HepG2 (cell line): ENCODE measurements around the gene GFRA1. TPM values are rescaled to one million over a fixed set of nuclear protein-coding genes. Genes with fewer than 3 reads are reported as not detected.

ENCODE experiments used
- ATAC-seq: fragments of 200-7000 bp; cut with Tn5 transposase; 3 replicates; pipeline ENCODE4 v1.9.1; 2020; ENCODE audit warnings: mild to moderate bottlenecking, moderate library complexity
- BruUV-seq: library from RNA; stranded (reverse); fragments of 400-500 nt; replicated peaks from 2 replicates; lab custom pipeline; 2021; lab: Mats Ljungman, UMichigan
- CTCF ChIA-PET: fragments of 300-600 bp; formaldehyde crosslinking; extraction: SDS; loops from one replicate; lab custom pipeline; 2021; ENCODE audit warnings: low total read pairs, inconsistent platforms, low intra/inter-chr PET ratio; lab: Yijun Ruan, JAX
- POLR2A ChIA-PET: fragments of 350-600 bp; sonication (Branson Sonifier 250); formaldehyde crosslinking; loops from one replicate; lab custom pipeline; 2020; ENCODE audit warnings: antibody characterized with exemption, inconsistent platforms; lab: Yijun Ruan, JAX
- DNase-seq: peaks from one replicate; pipeline ENCODE4 v3.0.0-alpha.2; 2015; ENCODE audit warnings: low spot score
- FAIRE-seq: peaks from 3 replicates; lab custom pipeline; 2011; peaks lifted over from hg19 to GRCh38; lab: Jason Lieb, UNC
- H2AFZ ChIP-seq: one replicate; pipeline ENCODE4 v1.6.1; 2011; ENCODE audit warnings: low read length, inconsistent platforms
- H3K27ac ChIP-seq: fragments of 300-600 bp; 3 replicates; pipeline ENCODE4 v1.8.0; 2011; ENCODE audit warnings: mixed run types, mild to moderate bottlenecking, mixed read lengths, low read length, inconsistent platforms; ENCODE audit not compliant: insufficient read depth; ENCODE audit errors: extremely low read length
- H3K27me3 ChIP-seq, 2 experiments: fragments of 200-600 bp in 1 of 2; 2 replicates in 1 of 2; 3 replicates in 1 of 2; pipeline versions ENCODE4 v1.6.0 to v1.8.0; 2011; ENCODE audit warnings: low read length in 2 of 2, mild to moderate bottlenecking in 2 of 2, moderate library complexity in 2 of 2, inconsistent platforms in 1 of 2; ENCODE audit not compliant: insufficient read depth in 2 of 2, control insufficient read depth in 1 of 2
- H3K36me3 ChIP-seq, 2 experiments: fragments of 200-600 bp in 1 of 2; replicated peaks in 1 of 2; 2 replicates in 1 of 2; 3 replicates in 1 of 2; pipeline versions ENCODE4 v1.5.1 to v1.8.0; 2011; ENCODE audit warnings: low read length in 2 of 2, inconsistent platforms in 1 of 2; ENCODE audit not compliant: insufficient read depth in 2 of 2, control insufficient read depth in 1 of 2
- H3K4me1 ChIP-seq: 2 replicates; pipeline ENCODE4 v1.5.1; 2012; ENCODE audit warnings: low read length, inconsistent platforms; ENCODE audit not compliant: insufficient read depth
- H3K4me2 ChIP-seq: 2 replicates; pipeline ENCODE4 v1.6.0; 2011; ENCODE audit warnings: low read depth, low read length, inconsistent platforms
- H3K4me3 ChIP-seq, 3 experiments: fragments of 200-600 bp in 1 of 3; sonication (generic), shearing (Covaris generic) in 1 of 3; replicated peaks in 1 of 3; 2 replicates each; pipeline ENCODE4 v1.5.1; 2011 to 2016; ENCODE audit warnings: low read length in 3 of 3, inconsistent platforms in 2 of 3, low read depth in 2 of 3, mild to moderate bottlenecking in 2 of 3, control low read depth in 1 of 3, mixed read lengths in 1 of 3; ENCODE audit not compliant: insufficient read depth in 1 of 3
- H3K79me2 ChIP-seq: one replicate; pipeline ENCODE4 v1.6.1; 2011; ENCODE audit warnings: low read length, inconsistent platforms; ENCODE audit not compliant: insufficient read depth
- H3K9ac ChIP-seq: 2 replicates; pipeline ENCODE4 v1.6.0; 2011; ENCODE audit warnings: mild to moderate bottlenecking, low read depth, low read length, inconsistent platforms; ENCODE audit not compliant: insufficient read depth
- H3K9me3 ChIP-seq: 2 replicates; pipeline ENCODE4 v1.5.1; 2012; ENCODE audit warnings: mild to moderate bottlenecking, low read length
- H4K20me1 ChIP-seq: 2 replicates; pipeline ENCODE4 v1.6.0; 2011; ENCODE audit warnings: inconsistent platforms, mild to moderate bottlenecking, low read length, moderate library complexity; ENCODE audit not compliant: insufficient read depth
- ATRX ChIP-seq: sonication (generic); formaldehyde crosslinking; IDR thresholded peaks from 2 replicates; pipeline ENCODE4 v1.4.0; 2020; ENCODE audit warnings: missing genetic modification reagents, borderline replicate concordance
- BHLHE40 ChIP-seq: IDR thresholded peaks from 2 replicates; pipeline ENCODE4 v1.6.1; 2011; ENCODE audit warnings: low read length, improper control_type of control experiment
- CTCF ChIP-seq: sonication (generic); formaldehyde crosslinking; IDR thresholded peaks from 2 replicates; pipeline ENCODE4 v1.5.0; 2020; ENCODE audit warnings: mild to moderate bottlenecking, missing genetic modification reagents, moderate library complexity
- GLI4 ChIP-seq: sonication (generic); formaldehyde crosslinking; IDR thresholded peaks from 2 replicates; pipeline ENCODE4 v1.5.1; 2020; ENCODE audit warnings: missing genetic modification reagents, mild to moderate bottlenecking, moderate library complexity, borderline replicate concordance
- HES4 ChIP-seq: sonication (generic); formaldehyde crosslinking; IDR thresholded peaks from 2 replicates; pipeline ENCODE4 v1.9.0; 2021; ENCODE audit warnings: mild to moderate bottlenecking, missing genetic modification reagents, borderline replicate concordance
- MAX ChIP-seq: IDR thresholded peaks from 2 replicates; pipeline ENCODE4 v1.6.1; 2012; ENCODE audit warnings: inconsistent platforms
- SP2 ChIP-seq: sonication (generic); formaldehyde crosslinking; IDR thresholded peaks from 2 replicates; pipeline ENCODE4 v1.5.1; 2020; ENCODE audit warnings: mild to moderate bottlenecking, missing genetic modification reagents
- STAG1 ChIP-seq: sonication (generic); formaldehyde crosslinking; IDR thresholded peaks from 2 replicates; pipeline ENCODE4 v1.4.0; 2020; ENCODE audit warnings: missing genetic modification reagents
- ZNF253 ChIP-seq: sonication (generic); formaldehyde crosslinking; IDR thresholded peaks from 2 replicates; pipeline ENCODE4 v1.8.0; 2022; ENCODE audit warnings: mild to moderate bottlenecking, missing genetic modification reagents, borderline replicate concordance
- ZNF33A ChIP-seq: sonication (generic); formaldehyde crosslinking; IDR thresholded peaks from 2 replicates; pipeline ENCODE4 v1.5.1; 2020; ENCODE audit warnings: missing genetic modification reagents, mild to moderate bottlenecking, moderate library complexity, borderline replicate concordance
- ZNF552 ChIP-seq: sonication (generic); formaldehyde crosslinking; IDR thresholded peaks from 2 replicates; pipeline ENCODE4 v1.9.0; 2022; ENCODE audit warnings: missing genetic modification reagents, mild to moderate bottlenecking, borderline replicate concordance
- ZNF577 ChIP-seq: sonication (generic); formaldehyde crosslinking; IDR thresholded peaks from 2 replicates; pipeline ENCODE4 v1.4.0; 2020; ENCODE audit warnings: mild to moderate bottlenecking, low read depth, missing genetic modification reagents, borderline replicate concordance
- ZNF605 ChIP-seq: sonication (generic); formaldehyde crosslinking; IDR thresholded peaks from 2 replicates; pipeline ENCODE4 v1.8.0; 2022; ENCODE audit warnings: mild to moderate bottlenecking, missing genetic modification reagents
- ZNF7 ChIP-seq: IDR thresholded peaks from 2 replicates; pipeline ENCODE4 v1.6.1; 2016; ENCODE audit warnings: missing biosample characterization, missing genetic modification reagents
- ZNF792 ChIP-seq: IDR thresholded peaks from 2 replicates; pipeline ENCODE4 v1.6.1; 2016
- WGBS: methylation state at CpG from one replicate; pipeline ENCODE4 v1.1.6; 2017; ENCODE audit warnings: low lambda C conversion rate; 5-methylcytosine and 5-hydroxymethylcytosine counted together
- in situ Hi-C: cut with HindIII; loops from 2 replicates; pipeline ENCODE4 v1.10.0; 2017; ENCODE audit warnings: low pct_unique_long_range_greater_than_20kb; ENCODE audit not compliant: extremely low pct_ligation_motif_present
- intact Hi-C: fragments of 100-400 bp; cut with micrococcal nuclease; formaldehyde crosslinking; loops from one replicate; pipeline ENCODE4 v1.10.0; 2022; ENCODE audit not compliant: unreplicated experiment
- polyA plus RNA-seq, 8 experiments: library from polyadenylated mRNA; depleted of rRNA in 3 of 8; stranded (reverse) in 7 of 8; unstranded in 1 of 8; fragments of >200 nt; fragmentation: Illumina TruSeq in 4 of 8; extraction: Trizol in 4 of 8; gene quantifications; 2 replicates each; pipeline versions ENCODE4 v1.2.1 to v1.2.3, GENCODE V29; 2011 to 2016; ENCODE audit warnings: low read depth in 4 of 8, missing spikeins in 1 of 8, mixed read lengths in 1 of 8; ENCODE audit not compliant: insufficient read depth in 1 of 8
- total RNA-seq, 5 experiments: library from RNA; depleted of rRNA; stranded (reverse); fragments of >200 nt; fragmentation: Illumina TruSeq; extraction: Trizol; gene quantifications; 2 replicates each; pipeline ENCODE4 v1.2.3, GENCODE V29; 2016; ENCODE audit warnings: low read depth in 1 of 5
- TF ChIP-seq, protein P1 (sequence below): sonication (generic); formaldehyde crosslinking; IDR thresholded peaks from 2 replicates; pipeline ENCODE4 v1.9.0; 2021; ENCODE audit warnings: missing genetic modification reagents, mild to moderate bottlenecking, borderline replicate concordance

The GFRA1 gene
- total and polyA plus RNA-seq, 2 of the 13 experiments (the other 11 are each of a cell fraction or from before 2014, with no cell fraction given), result not detected

DNA sequence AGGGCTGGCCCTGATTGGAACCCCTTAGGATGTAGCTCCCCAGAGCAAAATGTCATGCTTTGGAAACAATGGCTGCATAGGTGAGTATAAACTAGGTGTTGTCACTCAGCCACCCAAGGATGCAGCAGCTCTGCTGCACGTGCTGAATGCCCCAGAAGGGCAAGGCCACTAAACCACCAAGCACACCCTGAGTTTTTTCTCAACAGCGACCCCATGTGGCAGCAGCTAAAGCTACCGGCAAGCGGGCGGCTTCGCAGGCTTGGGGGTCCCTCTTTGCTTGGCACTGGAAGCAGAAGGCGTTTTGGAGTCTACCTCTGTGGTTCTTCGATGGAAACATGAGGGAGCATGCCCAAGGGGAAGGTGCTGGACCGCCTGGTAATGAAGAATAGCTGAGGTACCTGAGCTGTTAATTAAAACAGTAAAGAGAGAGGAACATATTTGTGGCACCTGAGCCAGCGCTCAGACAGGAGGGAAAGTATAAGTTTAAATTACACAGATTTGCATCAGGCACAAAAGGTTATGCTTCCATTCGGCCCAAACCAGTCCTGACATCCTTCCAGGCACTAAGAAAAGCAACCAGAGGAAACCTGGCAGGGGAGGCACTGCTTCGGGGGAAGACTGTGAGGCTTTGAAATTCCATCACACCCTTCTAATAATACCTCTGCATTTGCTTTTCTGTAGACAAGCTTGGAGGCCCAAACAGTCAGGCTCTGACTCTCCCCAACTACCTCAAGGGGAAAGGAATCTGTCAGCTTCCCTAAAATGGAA, 152.1 kb downstream of the GFRA1 start:
- POLR2A ChIA-PET, result no interaction called here
- BruUV-seq, result no TSS peak
- H3K27ac ChIP-seq, result no peak overlapping the region
- intact Hi-C loops (loop anchor here (5.0 kb wide), 1 partner anchor 324 kb away; no protein-coding TSS in a partner anchor), in situ Hi-C loops (no loop called here)
- 53% methylated on average over 11 of the region's 12 CpGs for WGBS
- H3K36me3 ChIP-seq, result no peaks in the 10 kb centered on the region
- no peak overlapping the region for H3K9ac ChIP-seq
- no peak overlapping the region for H2AFZ ChIP-seq
- no peak for FAIRE-seq
- H3K4me1 ChIP-seq, result no peaks in the 10 kb centered on the region
- CTCF ChIA-PET, result no interaction called here
- no peak overlapping the region for H3K4me3 ChIP-seq
- no peaks in the 10 kb centered on the region for H4K20me1 ChIP-seq
- H3K79me2 ChIP-seq, result no peaks in the 10 kb centered on the region
- no peaks in the 10 kb centered on the region for H3K9me3 ChIP-seq
- ATAC-seq, result no peak
- H3K27me3 ChIP-seq, result no peaks in the 10 kb centered on the region; a peak in 1 of 5 replicates
- TF ChIP-seq CTCF (CRISPR knock-in tag) (peak; percentile 39), ZNF552 (CRISPR knock-in tag) (no peak), BHLHE40 (peak; percentile 44), STAG1 (CRISPR knock-in tag) (peak; percentile 32; the same call in 1 of the 2 replicates), MAX (no peak)
- no peak for DNase-seq
- no peak overlapping the region for H3K4me2 ChIP-seq

DNA sequence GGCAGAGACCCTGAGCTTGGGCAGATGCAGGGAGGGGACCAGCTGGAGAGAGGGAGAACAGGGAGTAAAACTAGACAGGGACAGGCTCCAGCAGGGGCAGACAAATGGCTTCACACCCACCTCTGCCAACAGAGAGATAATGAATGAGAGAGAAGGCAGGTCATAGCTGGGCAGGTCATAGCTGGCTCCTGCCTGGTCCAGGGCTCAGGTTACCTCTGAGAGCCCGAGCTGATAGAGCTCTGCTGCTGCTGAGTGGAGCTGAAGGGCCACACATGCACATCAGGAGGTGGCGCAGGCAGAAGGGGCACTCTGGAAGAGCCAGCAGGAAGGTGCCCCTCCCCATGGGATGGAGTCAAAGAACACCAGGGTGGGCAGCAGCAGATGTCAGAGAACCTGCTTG, 154.2 kb downstream of the GFRA1 start:
- no peak overlapping the region for H3K4me2 ChIP-seq
- no CpG with 5 or more reads among the region's 2 CpGs for WGBS
- H4K20me1 ChIP-seq, result no peaks in the 10 kb centered on the region
- no peaks in the 10 kb centered on the region for H3K79me2 ChIP-seq
- FAIRE-seq, result no peak
- no peak overlapping the region for H3K4me3 ChIP-seq
- BruUV-seq, result no TSS peak
- no peaks in the 10 kb centered on the region for H3K9me3 ChIP-seq
- H3K4me1 ChIP-seq, result no peaks in the 10 kb centered on the region
- no peak overlapping the region for H2AFZ ChIP-seq
- intact Hi-C loops, result no loop called here
- no peak overlapping the region for H3K27ac ChIP-seq
- no peaks in the 10 kb centered on the region for H3K27me3 ChIP-seq
- no peak for DNase-seq
- CTCF ChIA-PET, result no interaction called here
- H3K9ac ChIP-seq, result no peak overlapping the region
- in situ Hi-C loops, result no loop called here
- POLR2A ChIA-PET, result no interaction called here
- no peak for ATAC-seq
- no peaks in the 10 kb centered on the region for H3K36me3 ChIP-seq
- TF ChIP-seq ZNF792 (CRISPR knock-in tag) (no peak), ATRX (CRISPR knock-in tag) (no peak), ZNF7 (CRISPR knock-in tag) (no peak), HES4 (CRISPR knock-in tag) (no peak), GLI4 (CRISPR knock-in tag) (no peak), ZNF577 (no peak), ZNF605 (no peak), SP2 (CRISPR knock-in tag) (no peak), ZNF253 (no peak), ZNF33A (CRISPR knock-in tag) (no peak)
- TF ChIP-seq, protein P1, sequence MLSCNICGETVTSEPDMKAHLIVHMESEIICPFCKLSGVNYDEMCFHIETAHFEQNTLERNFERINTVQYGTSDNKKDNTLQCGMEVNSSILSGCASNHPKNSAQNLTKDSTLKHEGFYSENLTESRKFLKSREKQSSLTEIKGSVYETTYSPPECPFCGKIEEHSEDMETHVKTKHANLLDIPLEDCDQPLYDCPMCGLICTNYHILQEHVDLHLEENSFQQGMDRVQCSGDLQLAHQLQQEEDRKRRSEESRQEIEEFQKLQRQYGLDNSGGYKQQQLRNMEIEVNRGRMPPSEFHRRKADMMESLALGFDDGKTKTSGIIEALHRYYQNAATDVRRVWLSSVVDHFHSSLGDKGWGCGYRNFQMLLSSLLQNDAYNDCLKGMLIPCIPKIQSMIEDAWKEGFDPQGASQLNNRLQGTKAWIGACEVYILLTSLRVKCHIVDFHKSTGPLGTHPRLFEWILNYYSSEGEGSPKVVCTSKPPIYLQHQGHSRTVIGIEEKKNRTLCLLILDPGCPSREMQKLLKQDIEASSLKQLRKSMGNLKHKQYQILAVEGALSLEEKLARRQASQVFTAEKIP (CRISPR knock-in tag), result no peak
